Vagina (tissue), 2 donors: ENCODE data around the gene CCDC178.

ENCODE experiments used
- CTCF ChIP-seq, 3 experiments: fragments of 450-650 bp in 2 of 3; fragments of 200-600 bp in 1 of 3; sonication (generic) in 1 of 3; IDR thresholded peaks; one replicate each; pipeline ENCODE4 v1.5.1; 2017 to 2019; ENCODE audit warnings: antibody characterized with exemption in 3 of 3, mild to moderate bottlenecking in 2 of 3, moderate library complexity in 2 of 3
- POLR2A ChIP-seq, 2 donors: fragments of 450-650 bp; IDR thresholded peaks; one replicate each; pipeline ENCODE4 v1.6.1; 2017; ENCODE audit warnings: antibody characterized with exemption in 2 of 2, mild to moderate bottlenecking in 2 of 2, moderate library complexity in 2 of 2

- no peak for TF ChIP-seq CTCF (IDR thresholded peaks at IDR 0.05)
- TF ChIP-seq POLR2A (IDR thresholded peaks at IDR 0.05): no peak
Observed at GRCh38 chr18:32983721-32984120, 456.8 kb downstream of the CCDC178 start.
